ENCODE measurements around the gene COX7A2.
A peak's percentile ranks its signal among the peaks of the same experiment; 100 is the strongest.

COX7A2 gene

GRCh38 chr6:75268121-75268987, 24.8 kb upstream of the COX7A2 start:
- DNase-seq (ENCODE audit: low spot score), result no peak

- no peak for DNase-seq (ENCODE audit: low spot score)
Observed at GRCh38 chr6:75267461-75267860, 23.9 kb upstream of the COX7A2 start.

- DNase-seq (ENCODE audit: low spot score), result peak; percentile 40
Observed at GRCh38 chr6:75266716-75267291, 23.2 kb upstream of the COX7A2 start.

GRCh38 chr6:75263401-75263750, 19.8 kb upstream of the COX7A2 start:
- DNase-seq (ENCODE audit: low spot score), result no peak

- no peak for DNase-seq (ENCODE audit: low spot score)
Observed at GRCh38 chr6:75262716-75263400, 19.3 kb upstream of the COX7A2 start.

GRCh38 chr6:75261299-75261698, 17.7 kb upstream of the COX7A2 start:
- no peak for DNase-seq (ENCODE audit: low spot score)

GRCh38 chr6:75257343-75258087, 13.9 kb upstream of the COX7A2 start:
- no peak for DNase-seq (ENCODE audit: low spot score)

GRCh38 chr6:75250552-75250951, 7.0 kb upstream of the COX7A2 start:
- no peak for DNase-seq (ENCODE audit: low spot score)

- DNase-seq (ENCODE audit: low spot score), result no peak
Observed at GRCh38 chr6:75249837-75250236, 6.2 kb upstream of the COX7A2 start.

GRCh38 chr6:75246386-75246785, 2.8 kb upstream of the COX7A2 start:
- DNase-seq (ENCODE audit: low spot score), result no peak

- no peak for DNase-seq (ENCODE audit: low spot score)
Observed at GRCh38 chr6:75244063-75244584, 523 bp upstream of the COX7A2 start.

- DNase-seq (ENCODE audit: low spot score), result no peak
Observed at GRCh38 chr6:75236630-75237029, 7.0 kb downstream of the COX7A2 start.

GRCh38 chr6:75235271-75235670, 8.3 kb downstream of the COX7A2 start:
- no peak for DNase-seq (ENCODE audit: low spot score)

- no peak for DNase-seq (ENCODE audit: low spot score)
Observed at GRCh38 chr6:75234126-75234865, 9.3 kb downstream of the COX7A2 start.

GRCh38 chr6:75233092-75233615, 10.4 kb downstream of the COX7A2 start:
- DNase-seq (ENCODE audit: low spot score), result no peak

- DNase-seq (ENCODE audit: low spot score), result no peak
Observed at GRCh38 chr6:75230484-75231325, 12.9 kb downstream of the COX7A2 start.

- DNase-seq (ENCODE audit: low spot score), result no peak
Observed at GRCh38 chr6:75224303-75224926, 19.2 kb downstream of the COX7A2 start.

- no peak for DNase-seq (ENCODE audit: low spot score)
Observed at GRCh38 chr6:75223428-75223827, 20.2 kb downstream of the COX7A2 start.

GRCh38 chr6:75222261-75222660, 21.3 kb downstream of the COX7A2 start:
- DNase-seq (ENCODE audit: low spot score), result no peak

GRCh38 chr6:75221116-75221515, 22.5 kb downstream of the COX7A2 start:
- DNase-seq (ENCODE audit: low spot score), result no peak

Data from germinal center (tissue), 1 donor.